HG03108 (cell line): Measurements from ENCODE around the gene RFTN1.

ENCODE experiments used
- ATAC-seq: cut with Tn5 transposase; IDR thresholded peaks from one replicate; pipeline ENCODE4 v1.9.1; 2021; ENCODE audit warnings: moderate library complexity; ENCODE audit not compliant: unreplicated experiment

RFTN1 gene

DNA sequence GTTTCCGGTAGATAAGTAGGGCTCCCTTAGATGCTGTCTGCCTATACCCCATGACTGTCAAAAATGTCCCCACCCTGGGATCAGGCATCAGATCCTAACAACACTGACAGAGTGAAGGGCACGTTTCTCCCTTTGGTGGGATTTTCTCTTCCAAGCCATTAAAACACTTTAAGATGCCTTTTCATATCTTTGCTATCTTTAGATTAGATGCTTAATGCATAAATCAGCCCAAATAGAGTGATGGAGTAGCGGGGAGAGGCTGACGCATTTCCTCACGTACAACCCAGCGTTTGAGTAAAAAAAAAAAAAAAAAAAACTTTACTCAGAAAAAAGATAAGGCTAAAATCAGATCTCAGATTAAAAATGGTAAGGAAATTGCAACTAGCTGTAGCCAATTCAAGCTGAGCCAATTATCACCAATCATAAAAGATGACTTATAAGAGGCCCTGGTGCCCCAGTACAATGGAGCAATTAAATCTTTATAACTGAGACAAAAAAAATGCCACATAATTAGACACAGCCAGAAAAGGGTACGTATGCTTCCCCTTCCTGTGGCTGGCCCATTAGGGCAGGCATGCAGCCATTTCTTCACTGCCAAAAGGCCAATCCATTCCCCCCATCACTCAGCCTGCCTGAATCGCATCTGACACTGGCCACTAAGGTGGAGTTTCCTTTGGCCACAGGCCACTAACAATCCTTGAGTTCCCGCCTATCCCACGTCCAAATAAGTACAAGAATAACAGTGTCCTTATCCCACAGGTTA, 45.0 kb downstream of the RFTN1 start:
- peak; percentile 19 for ATAC-seq

GRCh38 chr3:16468002-16468335, 45.5 kb downstream of the RFTN1 start:
- peak; percentile 17 for ATAC-seq

- ATAC-seq: peak; percentile 84
Measured at GRCh38 chr3:16467393-16467792, 46.1 kb downstream of the RFTN1 start.

- ATAC-seq: no peak
Measured at GRCh38 chr3:16466822-16467221, 46.7 kb downstream of the RFTN1 start.

DNA sequence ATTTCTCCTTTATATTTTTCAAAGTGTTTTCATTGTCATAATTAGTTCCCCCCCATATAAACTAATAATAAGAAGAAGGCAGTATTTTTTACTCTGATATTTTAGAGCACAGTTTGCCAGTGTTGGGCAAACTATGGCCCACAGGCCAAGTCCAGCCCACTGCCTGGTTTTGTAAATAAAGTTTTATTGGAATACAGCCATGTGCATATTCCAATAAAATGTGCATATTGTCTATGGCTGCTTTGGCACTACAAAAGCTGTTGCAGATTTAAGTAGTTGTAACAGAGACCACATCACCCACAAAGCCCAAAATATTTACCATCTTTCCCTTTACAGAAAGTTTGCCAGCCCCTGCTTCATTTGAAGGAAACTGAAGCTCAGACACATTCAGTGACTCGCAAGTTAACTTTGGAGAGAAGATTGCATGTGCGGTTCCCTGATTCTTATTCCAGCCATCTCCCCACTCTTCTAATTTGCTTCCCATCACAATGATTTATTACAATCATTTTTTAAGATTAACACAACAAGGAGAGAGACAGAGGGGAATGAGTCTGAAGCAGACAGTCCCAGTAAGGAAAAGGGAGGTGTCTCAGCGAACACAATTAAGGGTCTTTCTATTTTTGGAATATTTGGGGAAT, 48.9 kb downstream of the RFTN1 start:
- no peak for ATAC-seq

DNA sequence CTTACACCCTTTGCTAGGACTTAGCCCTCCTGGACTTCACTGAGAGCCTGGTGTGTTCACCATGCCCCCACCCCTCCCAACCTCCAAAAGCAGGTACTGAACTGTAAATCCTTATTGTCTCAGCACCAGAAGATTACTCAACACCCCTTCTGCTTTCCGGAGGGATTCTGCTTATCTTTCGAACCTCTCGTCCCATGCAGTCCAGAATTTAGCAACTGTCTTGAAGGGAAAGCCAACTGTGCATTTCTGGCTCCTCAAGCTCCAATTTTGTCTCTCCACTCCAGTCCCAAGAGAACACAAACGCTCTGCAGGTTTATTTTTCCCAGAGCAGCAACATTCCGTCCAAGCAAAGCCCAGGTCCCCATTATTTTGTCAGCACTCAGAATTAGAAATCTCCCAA, 49.6 kb downstream of the RFTN1 start:
- ATAC-seq: no peak

- ATAC-seq: no peak
Measured at GRCh38 chr3:16463119-16463518, 50.4 kb downstream of the RFTN1 start.

- ATAC-seq: no peak
Measured at GRCh38 chr3:16462679-16463078, 50.8 kb downstream of the RFTN1 start.

DNA sequence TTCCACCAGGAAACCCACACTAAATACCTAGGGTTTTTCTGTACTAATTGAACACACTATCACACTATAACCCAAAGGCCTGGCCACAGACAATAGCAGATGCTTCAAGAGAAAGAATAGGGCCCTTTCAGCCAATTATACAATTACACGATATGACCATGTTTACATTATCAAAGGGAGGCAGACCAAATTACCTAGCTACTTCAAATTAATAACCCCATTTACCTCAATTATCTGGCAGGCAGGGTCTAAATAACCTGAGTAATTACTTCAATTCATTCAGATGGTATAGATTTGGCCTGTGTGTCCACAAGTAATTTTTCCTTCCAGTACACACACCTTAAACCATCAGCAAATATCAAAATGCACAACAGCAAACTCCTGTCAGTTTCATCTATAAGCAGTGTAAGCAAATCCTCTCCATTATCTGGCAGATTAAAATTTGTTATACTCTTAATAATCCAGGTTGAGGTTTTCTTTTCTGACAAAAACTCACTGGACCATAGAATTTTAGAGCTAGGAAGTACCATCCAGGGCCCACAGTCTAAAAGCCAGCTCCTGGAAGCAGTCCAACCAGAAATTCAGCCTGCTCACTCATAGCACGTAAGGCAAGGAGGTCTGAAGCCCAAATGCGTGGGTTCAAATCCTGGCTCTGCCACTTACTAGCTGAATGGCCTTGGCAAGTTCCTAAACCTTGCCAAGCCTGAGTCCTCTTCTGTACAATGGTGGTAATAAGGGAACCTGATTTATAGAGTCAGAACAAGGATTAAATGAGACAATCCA, 51.8 kb downstream of the RFTN1 start:
- ATAC-seq: no peak

GRCh38 chr3:16460886-16461285, 52.6 kb downstream of the RFTN1 start:
- no peak for ATAC-seq

DNA sequence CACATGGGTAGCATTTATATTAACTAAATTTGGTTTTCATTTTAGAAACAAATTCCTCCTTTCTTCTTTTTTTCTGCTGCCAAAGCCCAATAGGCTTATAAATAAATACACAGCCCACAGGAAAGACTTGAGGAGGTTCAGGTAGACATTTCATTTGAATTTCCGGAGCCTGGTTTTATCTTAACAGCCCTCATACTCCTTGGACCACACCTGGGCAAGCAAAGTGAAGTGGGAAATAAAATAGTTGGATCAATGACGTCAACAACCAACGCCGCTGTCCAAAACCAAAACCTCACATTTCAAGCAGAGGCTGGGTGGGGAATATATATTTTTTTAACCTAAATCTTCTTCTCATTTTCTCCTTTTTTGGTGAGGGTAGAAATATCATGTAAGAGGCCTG, 53.2 kb downstream of the RFTN1 start:
- ATAC-seq: no peak

- no peak for ATAC-seq
Measured at GRCh38 chr3:16456784-16457415, 56.6 kb downstream of the RFTN1 start.

- no peak for ATAC-seq
Measured at GRCh38 chr3:16455966-16456365, 57.5 kb downstream of the RFTN1 start.

- ATAC-seq: no peak
Measured at GRCh38 chr3:16455001-16455400, 58.5 kb downstream of the RFTN1 start.

DNA sequence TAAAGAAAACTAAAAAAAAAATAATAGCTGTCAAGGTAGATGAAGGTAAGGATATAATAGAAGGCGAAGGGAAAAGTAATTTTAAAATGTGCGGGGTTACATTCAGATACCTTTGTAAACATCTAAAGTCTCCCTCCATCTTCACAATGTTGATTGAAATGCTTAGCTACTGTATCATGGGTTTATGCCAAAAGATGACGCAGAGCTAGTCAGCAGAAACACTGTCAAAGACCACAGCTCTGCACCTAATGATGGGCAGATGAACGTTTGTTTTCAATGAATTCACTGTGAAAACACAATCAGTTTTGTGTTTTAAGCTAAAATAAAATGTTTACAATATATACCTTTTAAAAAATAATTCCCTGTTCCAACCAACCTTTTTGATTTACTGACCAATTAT, 61.2 kb downstream of the RFTN1 start:
- ATAC-seq: no peak

GRCh38 chr3:16449369-16449768, 64.1 kb downstream of the RFTN1 start:
- ATAC-seq: no peak

DNA sequence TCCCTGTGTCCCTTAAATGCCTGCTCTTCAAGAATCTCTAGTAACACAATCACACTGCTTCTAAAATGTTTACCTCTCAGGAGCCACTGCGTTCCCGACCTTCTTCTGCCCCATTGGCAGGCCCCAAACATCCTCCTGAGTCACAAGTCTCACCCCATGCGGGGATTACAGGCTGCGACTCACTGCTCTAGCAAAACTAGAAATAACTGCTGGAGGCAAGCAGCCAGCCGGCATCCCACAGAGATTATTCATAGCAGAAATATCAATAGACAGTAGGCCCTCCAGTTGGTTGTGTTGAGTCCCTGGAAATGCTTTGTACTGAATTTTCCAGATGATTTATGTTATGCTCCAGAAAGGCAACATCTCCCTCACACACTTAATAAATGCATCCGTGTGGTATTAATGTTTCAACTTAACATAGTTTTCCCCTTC, 64.8 kb downstream of the RFTN1 start:
- peak; percentile 42 for ATAC-seq

- no peak for ATAC-seq
Measured at GRCh38 chr3:16447135-16447534, 66.4 kb downstream of the RFTN1 start.

DNA sequence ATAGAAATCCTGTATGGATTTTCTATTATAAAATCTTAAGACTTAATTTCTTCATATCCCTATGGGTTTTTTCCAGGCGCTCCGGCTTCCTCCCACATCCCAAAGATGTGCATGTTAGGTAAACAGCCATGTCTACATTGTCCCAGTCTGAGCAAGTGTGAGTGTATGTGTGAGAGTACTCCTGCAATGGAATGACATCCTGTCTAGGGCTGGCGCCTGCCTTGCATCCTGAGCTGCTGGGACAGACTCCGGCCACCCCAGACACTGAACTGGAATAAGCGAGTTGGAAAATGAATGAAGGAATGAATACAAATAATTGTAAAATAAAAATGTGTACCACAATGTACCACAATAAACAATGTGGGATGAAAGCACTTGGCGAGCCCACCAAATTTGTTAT, 69.2 kb downstream of the RFTN1 start:
- ATAC-seq: no peak

- no peak for ATAC-seq
Measured at GRCh38 chr3:16442730-16443129, 70.8 kb downstream of the RFTN1 start.

GRCh38 chr3:16441371-16441875, 72.1 kb downstream of the RFTN1 start:
- no peak for ATAC-seq
